Ishikawa (cell line): ENCODE data around the gene FMNL1.

Source experiments
- CEBPB ChIP-seq: IDR thresholded peaks from 2 replicates; pipeline ENCODE4 v1.6.1; 2012
- CREB1 ChIP-seq: IDR thresholded peaks from 2 replicates; pipeline ENCODE4 v1.6.1; 2012; ENCODE audit warnings: low read depth
- EGR1 ChIP-seq: IDR thresholded peaks from 2 replicates; pipeline ENCODE4 v1.6.1; 2012
- EP300 ChIP-seq: IDR thresholded peaks from 2 replicates; pipeline ENCODE4 v1.6.1; 2012; ENCODE audit warnings: borderline replicate concordance
- FOXM1 ChIP-seq: IDR thresholded peaks from 2 replicates; pipeline ENCODE4 v1.6.1; 2012; ENCODE audit warnings: low read depth, borderline replicate concordance
- NFIC ChIP-seq: IDR thresholded peaks from 2 replicates; pipeline ENCODE4 v1.6.1; 2012
- RAD21 ChIP-seq: IDR thresholded peaks from 2 replicates; pipeline ENCODE4 v1.6.1; 2012; ENCODE audit warnings: low read depth
- TAF1 ChIP-seq: IDR thresholded peaks from 2 replicates; pipeline ENCODE4 v1.6.1; 2012; ENCODE audit warnings: low read depth, mild to moderate bottlenecking
- TCF12 ChIP-seq: IDR thresholded peaks from 2 replicates; pipeline ENCODE4 v1.6.1; 2012; ENCODE audit warnings: low read depth
- TEAD4 ChIP-seq: IDR thresholded peaks from 2 replicates; pipeline ENCODE4 v1.6.1; 2012
- YY1 ChIP-seq: IDR thresholded peaks from 2 replicates; pipeline ENCODE4 v1.6.1; 2012; ENCODE audit warnings: low read depth
- ZBTB7A ChIP-seq: IDR thresholded peaks from 2 replicates; pipeline ENCODE4 v1.6.1; 2012; ENCODE audit warnings: low read depth
- TF ChIP-seq, protein P1 (sequence below): IDR thresholded peaks from 2 replicates; pipeline ENCODE4 v1.6.1; 2012
- TF ChIP-seq, protein P2 (sequence below): IDR thresholded peaks from 2 replicates; pipeline ENCODE4 v1.6.1; 2012
- TF ChIP-seq, protein P3 (sequence below): IDR thresholded peaks from 2 replicates; pipeline ENCODE4 v1.6.1; 2012; ENCODE audit warnings: low read depth, mild to moderate bottlenecking

The FMNL1 gene

DNA sequence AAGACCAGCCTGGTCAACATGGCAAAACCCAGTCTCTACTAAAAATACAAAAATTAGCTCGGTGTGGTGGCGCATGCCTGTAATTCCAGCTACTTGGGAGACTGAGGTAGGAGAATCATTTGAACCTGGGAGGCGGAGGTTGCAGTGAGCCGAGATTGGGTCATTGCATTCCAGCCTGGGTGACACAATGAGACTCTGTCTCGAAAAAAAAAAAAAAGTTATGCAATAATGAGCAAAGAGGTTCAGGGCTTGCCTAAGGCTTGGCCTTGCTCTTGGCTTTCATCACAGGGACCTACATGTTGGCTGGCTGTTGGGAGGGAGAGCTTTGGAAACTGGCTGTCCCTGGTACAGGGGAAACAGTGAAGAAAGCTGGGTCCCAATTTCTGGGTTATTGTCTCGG, 19.8 kb upstream of the FMNL1 start:
- peak; percentile 60 for TF ChIP-seq CEBPB

DNA sequence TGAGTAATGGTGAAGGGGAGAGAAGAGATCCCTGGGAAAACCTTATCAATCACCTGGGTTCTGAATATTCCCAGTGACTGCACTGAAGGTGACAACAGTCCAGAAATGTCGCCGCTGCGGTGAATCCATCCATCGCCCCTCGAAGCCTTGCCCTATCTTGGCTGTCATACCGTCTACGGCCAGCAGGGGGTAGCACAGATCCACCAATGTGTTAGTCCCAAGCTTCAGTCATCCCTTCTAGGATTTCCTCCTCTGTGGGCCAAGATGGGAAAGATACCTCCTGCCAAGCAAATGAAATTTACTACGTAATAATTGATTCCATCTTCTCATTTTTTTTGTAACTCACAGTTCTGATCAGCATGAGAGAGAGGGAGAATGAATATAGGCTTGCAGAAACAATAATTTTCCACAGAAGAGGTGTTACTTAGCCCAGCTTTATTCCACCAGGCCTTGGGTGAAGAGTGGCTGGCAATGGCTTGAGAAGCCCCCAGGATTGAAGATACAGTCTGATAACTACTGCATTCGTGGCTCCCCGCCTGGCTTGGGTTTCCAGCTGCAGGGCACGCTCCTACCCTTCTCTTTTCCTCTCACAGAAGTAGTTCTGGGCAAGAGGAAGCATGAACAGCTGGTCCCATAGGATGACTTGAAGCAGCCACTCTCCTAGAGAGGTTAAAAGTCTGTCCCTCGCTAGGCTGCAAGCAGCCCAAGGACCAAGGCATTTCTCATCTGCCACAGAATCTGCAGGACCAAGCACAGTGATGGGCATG, 2.6 kb upstream of the FMNL1 start:
- no peak for TF ChIP-seq NFIC
- no peak for TF ChIP-seq TEAD4
- TF ChIP-seq, protein P1, sequence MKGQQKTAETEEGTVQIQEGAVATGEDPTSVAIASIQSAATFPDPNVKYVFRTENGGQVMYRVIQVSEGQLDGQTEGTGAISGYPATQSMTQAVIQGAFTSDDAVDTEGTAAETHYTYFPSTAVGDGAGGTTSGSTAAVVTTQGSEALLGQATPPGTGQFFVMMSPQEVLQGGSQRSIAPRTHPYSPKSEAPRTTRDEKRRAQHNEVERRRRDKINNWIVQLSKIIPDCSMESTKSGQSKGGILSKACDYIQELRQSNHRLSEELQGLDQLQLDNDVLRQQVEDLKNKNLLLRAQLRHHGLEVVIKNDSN = no peak
- TF ChIP-seq CREB1 = no peak
- TF ChIP-seq RAD21 = peak; percentile 94
- no peak for TF ChIP-seq TAF1
- TF ChIP-seq, protein P2, sequence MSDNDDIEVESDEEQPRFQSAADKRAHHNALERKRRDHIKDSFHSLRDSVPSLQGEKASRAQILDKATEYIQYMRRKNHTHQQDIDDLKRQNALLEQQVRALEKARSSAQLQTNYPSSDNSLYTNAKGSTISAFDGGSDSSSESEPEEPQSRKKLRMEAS = no peak

DNA sequence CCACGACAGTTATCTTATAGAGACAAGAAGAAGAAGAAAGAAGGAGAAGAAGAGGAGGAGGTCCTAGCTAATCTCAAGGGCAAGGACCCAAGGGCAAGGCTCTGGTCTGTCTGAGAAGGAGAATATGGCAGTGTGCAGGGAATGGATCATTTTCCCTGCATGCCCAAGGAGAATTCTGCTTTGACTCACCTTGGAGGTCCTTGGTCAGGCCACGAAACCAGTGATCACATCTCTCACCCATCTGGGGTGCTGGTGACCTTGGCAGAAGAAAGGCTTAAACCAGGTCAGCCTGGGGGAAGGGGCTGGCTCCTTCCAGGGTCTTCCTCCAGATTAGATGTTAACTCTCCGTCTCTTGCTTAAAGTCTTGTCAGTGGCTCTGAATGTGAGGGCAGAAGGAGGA, 1.6 kb upstream of the FMNL1 start:
- TF ChIP-seq, protein P1 = no peak
- TF ChIP-seq TCF12 = no peak
- no peak for TF ChIP-seq TEAD4
- TF ChIP-seq, protein P2 = no peak
- TF ChIP-seq CEBPB = no peak
- no peak for TF ChIP-seq FOXM1
- TF ChIP-seq EGR1 = no peak
- TF ChIP-seq TAF1 = no peak
- no peak for TF ChIP-seq RAD21
- TF ChIP-seq EP300 = no peak
- TF ChIP-seq, protein P3, sequence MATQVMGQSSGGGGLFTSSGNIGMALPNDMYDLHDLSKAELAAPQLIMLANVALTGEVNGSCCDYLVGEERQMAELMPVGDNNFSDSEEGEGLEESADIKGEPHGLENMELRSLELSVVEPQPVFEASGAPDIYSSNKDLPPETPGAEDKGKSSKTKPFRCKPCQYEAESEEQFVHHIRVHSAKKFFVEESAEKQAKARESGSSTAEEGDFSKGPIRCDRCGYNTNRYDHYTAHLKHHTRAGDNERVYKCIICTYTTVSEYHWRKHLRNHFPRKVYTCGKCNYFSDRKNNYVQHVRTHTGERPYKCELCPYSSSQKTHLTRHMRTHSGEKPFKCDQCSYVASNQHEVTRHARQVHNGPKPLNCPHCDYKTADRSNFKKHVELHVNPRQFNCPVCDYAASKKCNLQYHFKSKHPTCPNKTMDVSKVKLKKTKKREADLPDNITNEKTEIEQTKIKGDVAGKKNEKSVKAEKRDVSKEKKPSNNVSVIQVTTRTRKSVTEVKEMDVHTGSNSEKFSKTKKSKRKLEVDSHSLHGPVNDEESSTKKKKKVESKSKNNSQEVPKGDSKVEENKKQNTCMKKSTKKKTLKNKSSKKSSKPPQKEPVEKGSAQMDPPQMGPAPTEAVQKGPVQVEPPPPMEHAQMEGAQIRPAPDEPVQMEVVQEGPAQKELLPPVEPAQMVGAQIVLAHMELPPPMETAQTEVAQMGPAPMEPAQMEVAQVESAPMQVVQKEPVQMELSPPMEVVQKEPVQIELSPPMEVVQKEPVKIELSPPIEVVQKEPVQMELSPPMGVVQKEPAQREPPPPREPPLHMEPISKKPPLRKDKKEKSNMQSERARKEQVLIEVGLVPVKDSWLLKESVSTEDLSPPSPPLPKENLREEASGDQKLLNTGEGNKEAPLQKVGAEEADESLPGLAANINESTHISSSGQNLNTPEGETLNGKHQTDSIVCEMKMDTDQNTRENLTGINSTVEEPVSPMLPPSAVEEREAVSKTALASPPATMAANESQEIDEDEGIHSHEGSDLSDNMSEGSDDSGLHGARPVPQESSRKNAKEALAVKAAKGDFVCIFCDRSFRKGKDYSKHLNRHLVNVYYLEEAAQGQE = no peak
- no peak for TF ChIP-seq YY1
- no peak for TF ChIP-seq NFIC
- no peak for TF ChIP-seq CREB1
- no peak for TF ChIP-seq ZBTB7A

DNA sequence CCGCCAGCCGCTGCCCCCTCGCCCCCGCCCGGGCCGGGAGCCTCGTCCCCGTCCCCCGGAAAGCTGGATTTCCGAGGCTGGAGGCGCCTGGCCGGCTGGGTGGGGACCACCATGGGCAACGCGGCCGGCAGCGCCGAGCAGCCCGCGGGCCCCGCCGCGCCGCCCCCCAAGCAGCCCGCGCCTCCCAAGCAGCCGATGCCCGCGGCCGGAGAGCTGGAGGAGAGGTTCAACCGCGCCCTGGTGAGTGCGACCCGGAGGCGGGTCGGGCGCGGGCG, 266 bp downstream of the FMNL1 start:
- TF ChIP-seq, protein P3 = no peak
- TF ChIP-seq EP300 = no peak
- no peak for TF ChIP-seq FOXM1
- no peak for TF ChIP-seq TCF12
- no peak for TF ChIP-seq NFIC
- no peak for TF ChIP-seq CEBPB
- TF ChIP-seq RAD21 = no peak
- TF ChIP-seq, protein P1 = no peak
- TF ChIP-seq, protein P2 = no peak
- no peak for TF ChIP-seq ZBTB7A
- no peak for TF ChIP-seq TEAD4
- no peak for TF ChIP-seq EGR1
- TF ChIP-seq TAF1 = no peak

DNA sequence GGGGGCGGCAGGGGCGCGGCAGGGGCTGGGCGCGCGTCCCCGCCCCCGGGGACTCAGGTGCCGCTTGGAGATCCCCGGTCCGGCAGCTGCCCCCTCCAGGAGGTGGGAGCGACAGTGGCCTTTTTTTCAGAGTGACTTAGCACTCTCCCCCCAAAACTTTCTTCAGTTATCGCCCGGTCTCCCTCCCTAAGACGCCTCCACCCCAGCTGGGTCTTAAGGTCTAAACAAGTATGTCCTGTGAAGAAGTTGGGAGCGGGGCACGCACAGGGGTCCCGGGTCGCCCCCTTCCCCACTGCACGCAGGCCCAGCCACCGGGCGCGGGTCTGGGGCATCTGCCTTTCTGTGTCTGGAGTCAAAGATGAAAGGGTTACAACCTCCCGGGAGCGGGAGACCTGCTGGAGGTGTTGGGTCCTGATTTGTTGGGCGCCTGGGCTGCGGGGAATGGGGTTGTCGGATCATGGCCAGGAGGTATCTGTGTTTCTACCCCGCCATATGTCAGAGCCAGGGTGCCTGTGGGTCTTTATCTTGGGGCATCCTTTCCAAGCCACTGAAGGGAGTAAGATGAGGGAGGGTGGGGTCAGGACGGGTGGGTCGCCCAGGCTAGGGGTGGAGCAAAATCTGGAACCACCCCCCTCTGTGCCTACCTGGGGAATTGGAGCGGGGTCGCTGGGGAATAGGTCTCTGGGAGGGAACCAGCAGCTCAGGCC, 757 bp downstream of the FMNL1 start:
- no peak for TF ChIP-seq ZBTB7A
- TF ChIP-seq, protein P2 = no peak
- TF ChIP-seq TAF1 = no peak
- no peak for TF ChIP-seq EGR1
- TF ChIP-seq TCF12 = no peak
- TF ChIP-seq, protein P1 = no peak
- TF ChIP-seq, protein P3 = no peak
- TF ChIP-seq FOXM1 = no peak
- TF ChIP-seq CREB1 = no peak
- no peak for TF ChIP-seq EP300
